GM12878 (cell line): Measurements from ENCODE around the gene SLC6A8.

Source experiments
- ASH2L ChIP-seq: fragments of 300-600, 200-600 bp; sonication (generic); IDR thresholded peaks from 2 replicates; pipeline ENCODE4 v1.6.1; 2017; ENCODE audit warnings: low read depth, mild to moderate bottlenecking, borderline replicate concordance
- CREM ChIP-seq: IDR thresholded peaks from 2 replicates; pipeline ENCODE4 v1.6.1; 2014; ENCODE audit warnings: antibody characterized with exemption, low read depth
- EZH2 ChIP-seq: IDR thresholded peaks from 2 replicates; pipeline ENCODE4 v1.6.1; 2012; ENCODE audit warnings: low read depth, mild to moderate bottlenecking, control low read depth, inconsistent platforms, low read length, borderline replicate concordance; ENCODE audit not compliant: control insufficient read depth
- KDM1A ChIP-seq: fragments of 200-600 bp; sonication (generic); IDR thresholded peaks from 2 replicates; pipeline ENCODE4 v1.6.1; 2016; ENCODE audit warnings: borderline replicate concordance
- NFIC ChIP-seq: IDR thresholded peaks from 2 replicates; pipeline ENCODE4 v1.6.1; 2012; ENCODE audit warnings: low read depth, mild to moderate bottlenecking, inconsistent platforms, low read length, moderate library complexity
- TCF12 ChIP-seq: IDR thresholded peaks from 2 replicates; pipeline ENCODE4 v1.6.1; 2011; ENCODE audit warnings: low read depth, mild to moderate bottlenecking, low read length
- YY1 ChIP-seq: IDR thresholded peaks from 2 replicates; pipeline ENCODE4 v1.6.1; 2011; ENCODE audit warnings: low read depth, mild to moderate bottlenecking, low read length
- TF ChIP-seq, protein P1 (sequence below): IDR thresholded peaks from 2 replicates; pipeline ENCODE4 v1.6.1; 2012; ENCODE audit warnings: mild to moderate bottlenecking, low read depth, low read length
- TF ChIP-seq, protein P2 (sequence below), 3 experiments: IDR thresholded peaks in 2 of 3; conservative IDR thresholded peaks in 1 of 3; 2 replicates each; pipeline ENCODE4 v1.5.1; 2011; ENCODE audit warnings: low read depth in 3 of 3, low read length in 3 of 3, mild to moderate bottlenecking in 3 of 3, control low read depth in 2 of 3, moderate library complexity in 2 of 3, inconsistent platforms in 1 of 3, mixed read lengths in 1 of 3; ENCODE audit not compliant: control insufficient read depth in 2 of 3, insufficient read depth in 1 of 3; ENCODE audit errors: extremely low read depth in 1 of 3
- TF ChIP-seq, protein P3 (sequence below): IDR thresholded peaks from 2 replicates; pipeline ENCODE4 v1.6.1; 2012; ENCODE audit warnings: low read depth, low read length, improper control_type of control experiment

DNA sequence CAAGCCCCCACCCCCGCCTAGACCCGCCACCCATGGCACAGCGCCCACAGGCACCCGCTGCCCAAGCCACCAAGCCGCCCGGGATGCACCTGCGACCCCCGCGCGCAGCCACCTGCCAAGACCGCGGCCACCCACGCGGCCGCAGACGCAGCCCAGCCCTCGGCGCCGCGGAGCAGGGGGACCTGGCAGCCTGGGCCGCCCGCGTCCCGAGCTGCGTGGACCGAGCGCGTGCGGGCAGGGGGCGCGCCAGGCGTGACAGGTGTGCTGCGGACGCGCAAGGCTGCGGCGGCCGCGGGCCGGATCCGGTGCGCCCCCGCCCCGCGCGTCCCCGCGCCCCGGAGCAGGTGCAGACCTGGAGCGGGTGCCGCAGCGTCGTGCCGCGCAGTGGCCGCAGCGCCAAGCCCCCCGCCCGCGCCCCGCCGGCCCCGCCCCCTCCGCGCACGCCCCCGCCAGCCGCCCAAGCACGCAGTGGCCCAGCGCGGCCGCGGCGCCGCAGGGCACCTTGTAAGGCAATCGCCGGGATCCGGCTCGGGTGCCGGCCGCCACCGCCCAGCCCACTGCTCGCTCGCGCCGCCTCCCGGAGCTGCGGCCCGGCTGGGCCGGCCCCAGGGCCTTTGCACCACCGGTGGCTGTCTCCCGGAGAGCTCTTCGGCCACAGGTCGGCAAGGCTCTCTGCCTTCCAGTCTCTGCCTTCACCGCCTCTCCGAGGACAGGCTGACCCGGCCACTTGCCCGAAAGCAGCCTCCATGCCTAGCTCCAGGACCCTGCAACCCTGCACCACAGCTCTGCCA, 14.1 kb upstream of the SLC6A8 start, which contains the start of gene PNCK:
- TF ChIP-seq ASH2L (no peak), TCF12 (no peak), NFIC (no peak), CREM (no peak), KDM1A (no peak), EZH2 (no peak), YY1 (no peak)
- TF ChIP-seq, protein P1, sequence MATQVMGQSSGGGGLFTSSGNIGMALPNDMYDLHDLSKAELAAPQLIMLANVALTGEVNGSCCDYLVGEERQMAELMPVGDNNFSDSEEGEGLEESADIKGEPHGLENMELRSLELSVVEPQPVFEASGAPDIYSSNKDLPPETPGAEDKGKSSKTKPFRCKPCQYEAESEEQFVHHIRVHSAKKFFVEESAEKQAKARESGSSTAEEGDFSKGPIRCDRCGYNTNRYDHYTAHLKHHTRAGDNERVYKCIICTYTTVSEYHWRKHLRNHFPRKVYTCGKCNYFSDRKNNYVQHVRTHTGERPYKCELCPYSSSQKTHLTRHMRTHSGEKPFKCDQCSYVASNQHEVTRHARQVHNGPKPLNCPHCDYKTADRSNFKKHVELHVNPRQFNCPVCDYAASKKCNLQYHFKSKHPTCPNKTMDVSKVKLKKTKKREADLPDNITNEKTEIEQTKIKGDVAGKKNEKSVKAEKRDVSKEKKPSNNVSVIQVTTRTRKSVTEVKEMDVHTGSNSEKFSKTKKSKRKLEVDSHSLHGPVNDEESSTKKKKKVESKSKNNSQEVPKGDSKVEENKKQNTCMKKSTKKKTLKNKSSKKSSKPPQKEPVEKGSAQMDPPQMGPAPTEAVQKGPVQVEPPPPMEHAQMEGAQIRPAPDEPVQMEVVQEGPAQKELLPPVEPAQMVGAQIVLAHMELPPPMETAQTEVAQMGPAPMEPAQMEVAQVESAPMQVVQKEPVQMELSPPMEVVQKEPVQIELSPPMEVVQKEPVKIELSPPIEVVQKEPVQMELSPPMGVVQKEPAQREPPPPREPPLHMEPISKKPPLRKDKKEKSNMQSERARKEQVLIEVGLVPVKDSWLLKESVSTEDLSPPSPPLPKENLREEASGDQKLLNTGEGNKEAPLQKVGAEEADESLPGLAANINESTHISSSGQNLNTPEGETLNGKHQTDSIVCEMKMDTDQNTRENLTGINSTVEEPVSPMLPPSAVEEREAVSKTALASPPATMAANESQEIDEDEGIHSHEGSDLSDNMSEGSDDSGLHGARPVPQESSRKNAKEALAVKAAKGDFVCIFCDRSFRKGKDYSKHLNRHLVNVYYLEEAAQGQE: no peak
- TF ChIP-seq, protein P2, sequence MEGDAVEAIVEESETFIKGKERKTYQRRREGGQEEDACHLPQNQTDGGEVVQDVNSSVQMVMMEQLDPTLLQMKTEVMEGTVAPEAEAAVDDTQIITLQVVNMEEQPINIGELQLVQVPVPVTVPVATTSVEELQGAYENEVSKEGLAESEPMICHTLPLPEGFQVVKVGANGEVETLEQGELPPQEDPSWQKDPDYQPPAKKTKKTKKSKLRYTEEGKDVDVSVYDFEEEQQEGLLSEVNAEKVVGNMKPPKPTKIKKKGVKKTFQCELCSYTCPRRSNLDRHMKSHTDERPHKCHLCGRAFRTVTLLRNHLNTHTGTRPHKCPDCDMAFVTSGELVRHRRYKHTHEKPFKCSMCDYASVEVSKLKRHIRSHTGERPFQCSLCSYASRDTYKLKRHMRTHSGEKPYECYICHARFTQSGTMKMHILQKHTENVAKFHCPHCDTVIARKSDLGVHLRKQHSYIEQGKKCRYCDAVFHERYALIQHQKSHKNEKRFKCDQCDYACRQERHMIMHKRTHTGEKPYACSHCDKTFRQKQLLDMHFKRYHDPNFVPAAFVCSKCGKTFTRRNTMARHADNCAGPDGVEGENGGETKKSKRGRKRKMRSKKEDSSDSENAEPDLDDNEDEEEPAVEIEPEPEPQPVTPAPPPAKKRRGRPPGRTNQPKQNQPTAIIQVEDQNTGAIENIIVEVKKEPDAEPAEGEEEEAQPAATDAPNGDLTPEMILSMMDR (IDR thresholded peaks at IDR 0.05 in 2 of 3, conservative IDR thresholded peaks at IDR 0.05 in 1 of 3; ENCODE audit: control insufficient read depth in 2 of 3, extremely low read depth in 1 of 3, insufficient read depth in 1 of 3, low read depth in 3 of 3, low read length in 3 of 3): no peak
- TF ChIP-seq, protein P3, sequence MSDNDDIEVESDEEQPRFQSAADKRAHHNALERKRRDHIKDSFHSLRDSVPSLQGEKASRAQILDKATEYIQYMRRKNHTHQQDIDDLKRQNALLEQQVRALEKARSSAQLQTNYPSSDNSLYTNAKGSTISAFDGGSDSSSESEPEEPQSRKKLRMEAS: no peak
